Uterus (tissue), 4 donors: ENCODE data around the gene CSNK1E. TPM values are rescaled to one million over a fixed set of nuclear protein-coding genes. Genes with fewer than 3 reads are reported as not detected.

Source experiments
- DNase-seq, 2 donors: peaks; one replicate each; pipeline ENCODE4 v3.0.0-alpha.2; 2019 to 2020
- H3K27ac ChIP-seq, 2 donors: fragments of 200-600 bp; sonication (generic); 1 replicate in 1 of 2; 2 replicates in 1 of 2; pipeline ENCODE4 v1.5.1; 2016 to 2018
- H3K27me3 ChIP-seq, 2 donors: fragments of 200-600 bp; sonication (generic); one replicate each; pipeline ENCODE4 v1.5.1; 2018 to 2019; ENCODE audit warnings: control low read depth in 1 of 2
- H3K36me3 ChIP-seq, 2 donors: fragments of 200-600 bp; sonication (generic); one replicate each; pipeline ENCODE4 v1.5.1; 2019; ENCODE audit warnings: control low read depth in 1 of 2
- H3K4me1 ChIP-seq, 2 donors: fragments of 200-600 bp; sonication (generic); one replicate each; pipeline ENCODE4 v1.5.1; 2018 to 2019; ENCODE audit warnings: control low read depth in 1 of 2
- H3K4me3 ChIP-seq, 2 donors: fragments of 200-600 bp; sonication (generic); 1 replicate in 1 of 2; 2 replicates in 1 of 2; pipeline ENCODE4 v1.5.1; 2018 to 2019; ENCODE audit warnings: mild to moderate bottlenecking in 1 of 2
- H3K9me3 ChIP-seq, 2 donors: fragments of 200-600 bp; sonication (generic); one replicate each; pipeline ENCODE4 v1.5.1; 2019; ENCODE audit warnings: control low read depth in 1 of 2
- POLR2A ChIP-seq, 2 donors: fragments of 450-650 bp; IDR thresholded peaks; one replicate each; pipeline ENCODE4 v1.6.1; 2016; ENCODE audit warnings: antibody characterized with exemption in 2 of 2, mild to moderate bottlenecking in 1 of 2, moderate library complexity in 1 of 2
- intact Hi-C: fragments of 100-400 bp; cut with DNase I; formaldehyde crosslinking; loops from one replicate; pipeline ENCODE4 v1.15.1; 2023; ENCODE audit warnings: low total_unique reads
- total RNA-seq, 4 donors: library from RNA; depleted of rRNA in 3 of 4; stranded (reverse); fragments of >200 nt in 3 of 4; gene quantifications; one replicate each; pipeline versions ENCODE4 v1.1.0 to v1.2.4, GENCODE V29; 2014 to 2023
- TF ChIP-seq, protein P1 (sequence below), 4 experiments: fragments of 200-600 bp in 2 of 4; fragments of 450-650 bp in 2 of 4; sonication (generic) in 2 of 4; IDR thresholded peaks; one replicate each; pipeline ENCODE4 v1.5.1; 2016 to 2019; ENCODE audit warnings: antibody characterized with exemption in 4 of 4, mild to moderate bottlenecking in 2 of 4, moderate library complexity in 1 of 4
- donor health status: DM: yes; HTN: yes; CAD: no.

The CSNK1E gene
- total RNA-seq, 4 donors from 2014 or later = 22.1 to 171 (median 100) TPM

DNA sequence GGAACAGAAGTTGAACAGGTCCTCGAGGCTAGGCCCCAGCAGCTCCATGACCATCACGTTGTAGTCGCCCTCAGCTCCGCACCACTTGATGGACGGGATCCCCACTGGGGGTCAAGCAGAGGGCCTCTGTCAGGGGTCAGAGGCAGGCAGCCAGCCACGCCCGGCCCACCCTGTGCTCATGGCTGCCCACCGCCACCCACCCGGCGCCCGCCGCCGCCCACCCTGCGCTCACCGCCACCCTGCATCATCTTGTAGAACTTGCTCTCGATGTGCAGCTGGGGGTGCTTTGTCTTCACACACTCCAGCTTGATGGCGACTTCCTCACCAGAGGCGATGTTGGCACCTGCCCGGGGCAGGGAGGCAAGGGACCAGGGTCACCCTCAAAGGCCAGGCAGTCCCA, 14.3 kb downstream of the CSNK1E start:
- Histone ChIP-seq H3K4me3 (no peak overlapping the region), H3K27me3 (no peaks in the 10 kb centered on the region), H3K36me3 (no peaks in the 10 kb centered on the region), H3K27ac (peak overlapping the region in 1 of 2 donors; percentile 67), H3K4me1 (peaks cover 13 to 16% of the 10 kb centered on the region in 2 donors), H3K9me3 (no peaks in the 10 kb centered on the region)
- no peak for DNase-seq
- intact Hi-C loops = no loop called here
- no peak for TF ChIP-seq POLR2A (IDR thresholded peaks at IDR 0.05)
- TF ChIP-seq, protein P1, sequence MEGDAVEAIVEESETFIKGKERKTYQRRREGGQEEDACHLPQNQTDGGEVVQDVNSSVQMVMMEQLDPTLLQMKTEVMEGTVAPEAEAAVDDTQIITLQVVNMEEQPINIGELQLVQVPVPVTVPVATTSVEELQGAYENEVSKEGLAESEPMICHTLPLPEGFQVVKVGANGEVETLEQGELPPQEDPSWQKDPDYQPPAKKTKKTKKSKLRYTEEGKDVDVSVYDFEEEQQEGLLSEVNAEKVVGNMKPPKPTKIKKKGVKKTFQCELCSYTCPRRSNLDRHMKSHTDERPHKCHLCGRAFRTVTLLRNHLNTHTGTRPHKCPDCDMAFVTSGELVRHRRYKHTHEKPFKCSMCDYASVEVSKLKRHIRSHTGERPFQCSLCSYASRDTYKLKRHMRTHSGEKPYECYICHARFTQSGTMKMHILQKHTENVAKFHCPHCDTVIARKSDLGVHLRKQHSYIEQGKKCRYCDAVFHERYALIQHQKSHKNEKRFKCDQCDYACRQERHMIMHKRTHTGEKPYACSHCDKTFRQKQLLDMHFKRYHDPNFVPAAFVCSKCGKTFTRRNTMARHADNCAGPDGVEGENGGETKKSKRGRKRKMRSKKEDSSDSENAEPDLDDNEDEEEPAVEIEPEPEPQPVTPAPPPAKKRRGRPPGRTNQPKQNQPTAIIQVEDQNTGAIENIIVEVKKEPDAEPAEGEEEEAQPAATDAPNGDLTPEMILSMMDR (IDR thresholded peaks at IDR 0.05) = no peak

DNA sequence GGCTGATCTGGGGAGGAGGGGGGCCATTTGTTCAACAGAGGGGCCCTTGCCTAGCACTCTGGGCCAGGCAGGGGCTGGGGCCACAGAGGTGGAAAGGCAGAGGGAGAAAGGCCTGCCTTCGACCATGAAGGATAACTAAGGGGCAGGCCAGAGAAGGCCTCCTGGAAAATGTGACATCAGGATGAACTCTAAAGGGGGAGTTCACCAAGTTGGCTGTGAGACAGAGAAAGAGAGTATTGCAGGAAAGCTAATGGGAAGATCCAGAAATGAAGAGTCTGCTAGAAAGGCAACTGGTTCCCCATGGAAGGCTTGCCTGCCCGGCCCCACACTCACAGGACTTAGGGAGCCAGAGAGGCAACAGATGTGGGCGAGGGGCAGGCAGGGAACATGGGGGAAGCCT, 16.3 kb downstream of the CSNK1E start:
- no peak overlapping the region for H3K27ac ChIP-seq

DNA sequence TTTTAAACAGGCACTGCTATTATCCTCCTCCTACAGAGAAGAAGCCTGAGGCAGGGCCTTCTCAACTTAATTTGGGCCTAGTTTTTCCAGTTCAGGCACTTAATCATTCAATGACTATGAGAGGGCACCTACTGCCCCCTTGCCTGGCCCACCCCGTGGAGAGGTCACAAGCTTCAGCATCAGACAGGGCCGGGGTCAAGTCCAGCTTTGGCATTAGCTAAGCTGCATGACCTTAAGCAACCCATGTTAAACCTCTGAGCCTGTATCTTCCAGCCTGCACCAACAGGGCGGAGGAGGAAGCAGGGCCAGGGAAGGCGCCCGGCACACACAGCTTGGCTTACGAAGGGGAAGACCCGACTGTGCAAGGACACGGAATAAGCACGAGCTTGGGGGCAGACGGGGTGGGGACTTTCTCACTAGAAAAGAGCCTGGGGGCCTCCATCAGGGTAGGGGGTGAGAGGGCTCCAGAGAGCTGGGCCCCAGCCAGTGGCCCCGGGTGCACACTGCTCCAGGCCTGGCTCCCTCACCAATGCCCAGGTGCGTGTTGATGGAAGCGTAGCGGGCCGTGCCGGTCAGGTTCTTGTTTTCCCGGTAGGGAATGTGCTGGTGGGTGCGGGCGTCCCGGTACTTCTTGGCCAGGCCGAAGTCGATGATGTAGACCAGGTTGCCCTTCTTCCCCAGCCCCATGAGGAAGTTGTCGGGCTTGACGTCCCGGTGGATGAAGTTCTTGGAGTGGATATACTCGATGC, 16.9 kb downstream of the CSNK1E start:
- Histone ChIP-seq H3K4me3 (no peak overlapping the region), H3K4me1 (peaks cover 13 to 16% of the 10 kb centered on the region in 2 donors), H3K27me3 (no peaks in the 10 kb centered on the region), H3K27ac (no peak overlapping the region), H3K36me3 (no peaks in the 10 kb centered on the region), H3K9me3 (no peaks in the 10 kb centered on the region)
- DNase-seq = no peak
- TF ChIP-seq POLR2A (IDR thresholded peaks at IDR 0.05) = no peak
- TF ChIP-seq, protein P1 (IDR thresholded peaks at IDR 0.05) = no peak
- intact Hi-C loops = no loop called here

More for the DNA sequence above, 16.3 kb downstream of the CSNK1E start:
- no peaks in the 10 kb centered on the region for H3K36me3 ChIP-seq
- peaks cover 13 to 16% of the 10 kb centered on the region in 2 donors for H3K4me1 ChIP-seq
- H3K9me3 ChIP-seq = no peaks in the 10 kb centered on the region
- H3K4me3 ChIP-seq = no peak overlapping the region
- no peaks in the 10 kb centered on the region for H3K27me3 ChIP-seq
- no peak for DNase-seq
- intact Hi-C loops = no loop called here
- TF ChIP-seq POLR2A (IDR thresholded peaks at IDR 0.05) = no peak
- TF ChIP-seq, protein P1 (IDR thresholded peaks at IDR 0.05) = no peak

DNA sequence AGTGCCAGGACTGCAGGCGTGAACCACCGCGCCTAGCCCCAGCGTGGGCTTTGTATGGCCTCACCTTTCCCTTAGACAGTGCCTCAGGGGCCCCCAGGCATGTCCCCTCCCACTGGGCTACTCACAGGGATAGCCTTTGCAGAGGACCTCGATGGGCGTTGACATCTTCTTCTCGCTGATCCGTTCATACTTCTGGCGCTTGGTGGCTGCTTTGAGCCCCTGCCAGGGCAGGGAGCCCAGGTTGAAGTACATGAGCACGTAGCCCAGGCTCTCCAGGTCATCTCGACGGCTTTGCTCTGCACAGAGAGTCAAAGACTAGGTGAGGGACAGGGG, 17.5 kb downstream of the CSNK1E start:
- DNase-seq = no peak
- H3K9me3 ChIP-seq = no peaks in the 10 kb centered on the region
- intact Hi-C loops = no loop called here
- no peak overlapping the region for H3K4me3 ChIP-seq
- no peak for TF ChIP-seq POLR2A (IDR thresholded peaks at IDR 0.05)
- TF ChIP-seq, protein P1 (IDR thresholded peaks at IDR 0.05) = no peak
- no peak overlapping the region for H3K27ac ChIP-seq
- no peaks in the 10 kb centered on the region for H3K27me3 ChIP-seq
- no peaks in the 10 kb centered on the region for H3K36me3 ChIP-seq
- peaks cover 13 to 16% of the 10 kb centered on the region in 2 donors for H3K4me1 ChIP-seq

DNA sequence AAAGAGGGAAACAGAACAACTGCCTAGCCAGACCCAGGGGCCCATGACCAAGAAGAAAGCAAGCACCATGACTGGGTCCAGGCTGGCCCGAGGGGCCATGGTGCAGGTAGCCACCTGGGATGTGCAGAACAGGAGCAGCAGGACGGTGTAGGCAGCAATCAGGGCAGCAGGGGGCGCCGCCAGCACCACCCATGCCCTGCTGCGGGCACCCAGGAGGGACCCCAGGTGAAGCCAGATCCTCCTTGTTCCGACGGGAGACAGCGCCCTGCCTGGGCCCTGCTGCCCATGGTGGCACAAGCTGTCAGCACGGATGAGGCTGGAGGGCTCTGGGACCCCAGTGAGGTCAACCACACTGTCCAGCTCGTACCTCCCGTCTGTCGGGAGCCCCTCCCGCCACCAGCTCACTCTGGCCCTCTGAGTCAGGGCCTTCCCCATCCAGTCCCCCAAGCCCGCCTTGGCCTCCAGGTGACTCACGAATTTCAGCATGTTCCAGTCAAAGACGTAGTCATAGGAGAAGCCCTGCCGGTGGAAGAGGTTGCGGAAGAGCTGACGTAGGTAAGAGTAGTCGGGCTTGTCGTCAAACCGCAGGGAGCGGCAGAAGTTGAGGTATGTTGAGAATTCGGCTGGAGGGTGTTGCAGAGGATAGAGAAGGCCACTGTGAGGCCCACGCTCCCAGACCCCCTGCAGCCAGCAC, 18.8 kb downstream of the CSNK1E start:
- no peak overlapping the region for H3K4me3 ChIP-seq
- H3K27ac ChIP-seq = no peak overlapping the region
- TF ChIP-seq, protein P1 (IDR thresholded peaks at IDR 0.05) = peak in 2 of 4 experiments; percentile 9 to 11
- TF ChIP-seq POLR2A (IDR thresholded peaks at IDR 0.05) = no peak
- H3K27me3 ChIP-seq = no peaks in the 10 kb centered on the region
- no peaks in the 10 kb centered on the region for H3K9me3 ChIP-seq
- intact Hi-C loops = no loop called here
- H3K36me3 ChIP-seq = no peaks in the 10 kb centered on the region
- DNase-seq = no peak
- H3K4me1 ChIP-seq = peaks cover 2 to 3% of the 10 kb centered on the region in 2 donors
